Endothelial cell of umbilical vein (primary cell): ENCODE results near the gene AFF4. TPM values are rescaled to one million over a fixed set of nuclear protein-coding genes. Genes with fewer than 3 reads are reported as not detected.

ENCODE experiments used
- BruUV-seq: library from RNA; stranded (reverse); fragments of 400-500 nt; replicated peaks from 2 replicates; lab custom pipeline; 2021; lab: Mats Ljungman, UMichigan
- CTCF ChIA-PET: fragments of 300-600, 350-600 bp; sonication (Branson Sonifier 250); formaldehyde crosslinking; loops from one replicate; lab custom pipeline; 2021; ENCODE audit warnings: antibody characterized with exemption, inconsistent platforms; lab: Charles Lee
- POLR2A ChIA-PET: fragments of 300-600, 350-600 bp; sonication (Branson Sonifier 250); formaldehyde crosslinking; loops from one replicate; lab custom pipeline; 2021; ENCODE audit warnings: antibody characterized with exemption, inconsistent platforms; lab: Charles Lee
- DNase-seq: peaks from one replicate; pipeline ENCODE4 v3.0.0-alpha.2; 2011; ENCODE audit warnings: low read depth, low spot score
- FAIRE-seq: peaks from 2 replicates; lab custom pipeline; 2011; peaks lifted over from hg19 to GRCh38; lab: Jason Lieb, UNC
- H2AFZ ChIP-seq: 2 replicates; pipeline ENCODE4 v1.6.0; 2012; ENCODE audit warnings: low read depth, low read length, control low read depth, inconsistent platforms
- H3K27ac ChIP-seq: 2 replicates; pipeline ENCODE4 v1.5.1; 2011; ENCODE audit warnings: low read depth, mild to moderate bottlenecking, control low read depth, low read length, moderate library complexity; ENCODE audit not compliant: insufficient read depth
- H3K27me3 ChIP-seq, 2 experiments: 2 replicates each; pipeline versions ENCODE4 v1.6.0 to v1.6.1; 2011; ENCODE audit warnings: low read length in 2 of 2, mixed read lengths in 1 of 2; ENCODE audit not compliant: control insufficient read depth in 2 of 2, insufficient read depth in 2 of 2
- H3K36me3 ChIP-seq, 2 experiments: 2 replicates in 1 of 2; 3 replicates in 1 of 2; pipeline ENCODE4 v1.5.1; 2011; ENCODE audit warnings: low read length in 2 of 2, mild to moderate bottlenecking in 1 of 2, moderate library complexity in 1 of 2; ENCODE audit not compliant: control insufficient read depth in 2 of 2, insufficient read depth in 2 of 2; ENCODE audit errors: extremely low read depth in 1 of 2
- H3K4me1 ChIP-seq: 3 replicates; pipeline ENCODE4 v1.5.1; 2011; ENCODE audit warnings: mild to moderate bottlenecking, low read length; ENCODE audit not compliant: control insufficient read depth, insufficient read depth; ENCODE audit errors: extremely low read depth
- H3K4me2 ChIP-seq: 2 replicates; pipeline ENCODE4 v1.6.1; 2011; ENCODE audit warnings: low read length, control low read depth, mixed read lengths; ENCODE audit not compliant: insufficient read depth
- H3K4me3 ChIP-seq, 3 experiments: fragments of 200-600 bp in 1 of 3; sonication (generic), shearing (Covaris generic) in 1 of 3; replicated peaks in 1 of 3; 2 replicates each; pipeline ENCODE4 v1.5.1; 2011 to 2016; ENCODE audit warnings: control low read depth in 3 of 3, low read length in 3 of 3, mild to moderate bottlenecking in 2 of 3, inconsistent platforms in 1 of 3, low read depth in 1 of 3, moderate library complexity in 1 of 3; ENCODE audit not compliant: insufficient read depth in 1 of 3
- H3K79me2 ChIP-seq: 2 replicates; pipeline ENCODE4 v1.6.0; 2012; ENCODE audit warnings: low read length, inconsistent platforms; ENCODE audit not compliant: control insufficient read depth, insufficient read depth
- H3K9ac ChIP-seq: replicated peaks from 2 replicates; pipeline ENCODE3; 2011; ENCODE audit warnings: low read length, control low read depth; ENCODE audit not compliant: insufficient read depth; ENCODE audit errors: extremely low read depth
- H3K9me1 ChIP-seq: replicated peaks from 3 replicates; pipeline ENCODE4 v1.6.0; 2011; ENCODE audit warnings: mild to moderate bottlenecking, low read length; ENCODE audit not compliant: control insufficient read depth, insufficient read depth; ENCODE audit errors: extremely low read depth
- H3K9me3 ChIP-seq: replicated peaks from 2 replicates; pipeline ENCODE4 v1.5.1; 2012; ENCODE audit warnings: low read length, inconsistent platforms; ENCODE audit not compliant: control insufficient read depth, insufficient read depth
- H4K20me1 ChIP-seq: replicated peaks from 2 replicates; pipeline ENCODE3; 2011; ENCODE audit warnings: mild to moderate bottlenecking, low read length; ENCODE audit not compliant: control insufficient read depth, insufficient read depth; ENCODE audit errors: extremely low read depth
- EZH2 ChIP-seq: IDR thresholded peaks from 2 replicates; pipeline ENCODE4 v1.6.1; 2012; ENCODE audit warnings: borderline replicate concordance, low read depth, mild to moderate bottlenecking, moderate library complexity, low read length, inconsistent platforms; ENCODE audit not compliant: severe bottlenecking
- FOS ChIP-seq: IDR thresholded peaks from 2 replicates; pipeline ENCODE4 v1.6.1; 2011; ENCODE audit warnings: mild to moderate bottlenecking, low read length, moderate library complexity, borderline replicate concordance; ENCODE audit not compliant: insufficient read depth
- GATA2 ChIP-seq: IDR thresholded peaks from 2 replicates; pipeline ENCODE4 v1.7.0; 2011; ENCODE audit warnings: low read depth, mild to moderate bottlenecking, moderate library complexity, mixed read lengths, low read length; ENCODE audit not compliant: insufficient read length, insufficient read depth
- JUN ChIP-seq: IDR thresholded peaks from 2 replicates; pipeline ENCODE4 v1.6.1; 2011; ENCODE audit warnings: borderline replicate concordance, low read depth; ENCODE audit not compliant: insufficient read length, insufficient read depth
- MYC ChIP-seq: IDR thresholded peaks from one replicate; pipeline ENCODE4 v1.6.1; 2011; ENCODE audit warnings: mild to moderate bottlenecking, low read depth, low read length
- POLR2A ChIP-seq: IDR thresholded peaks from 2 replicates; pipeline ENCODE4 v1.6.1; 2012; ENCODE audit warnings: low read depth, mild to moderate bottlenecking, control low read depth, low read length
- POLR2AphosphoS5 ChIP-seq: IDR thresholded peaks from 2 replicates; pipeline ENCODE4 v1.6.1; 2012; ENCODE audit warnings: low read depth, mild to moderate bottlenecking, control low read depth, low read length, moderate library complexity; ENCODE audit not compliant: insufficient read depth
- dilution Hi-C: fragments of 300-500 bp; cut with MboI; formaldehyde crosslinking; loops from one replicate; pipeline ENCODE4 v1.15.0; 2019; ENCODE audit warnings: low sequenced_read_pairs; ENCODE audit not compliant: extremely low pct_ligation_motif_present
- intact Hi-C: fragments of 100-400 bp; cut with micrococcal nuclease; formaldehyde crosslinking; loops from one replicate; pipeline ENCODE4 v1.10.0; 2022
- polyA plus RNA-seq, 4 experiments: library from polyadenylated mRNA; depleted of rRNA in 3 of 4; stranded (reverse) in 3 of 4; unstranded in 1 of 4; fragments of >200 nt; gene quantifications; 2 replicates each; pipeline versions ENCODE4 v1.2.1 to v1.2.3, GENCODE V29; 2011 to 2012; ENCODE audit warnings: missing spikeins in 1 of 4
- total RNA-seq: library from RNA; stranded (reverse); gene quantifications from 2 replicates; pipeline ENCODE4 v1.2.3, GENCODE V29; 2021
- TF ChIP-seq, protein P1 (sequence below): IDR thresholded peaks from 2 replicates; pipeline ENCODE4 v1.6.1; 2011; ENCODE audit not compliant: insufficient read depth, insufficient read length
- TF ChIP-seq, protein P2 (sequence below), 2 donors: IDR thresholded peaks; 1 replicate in 1 of 2; 2 replicates in 1 of 2; pipeline ENCODE4 v1.5.1; 2011; ENCODE audit warnings: low read length in 2 of 2, mild to moderate bottlenecking in 2 of 2, moderate library complexity in 2 of 2, control low read depth in 1 of 2, inconsistent platforms in 1 of 2, low read depth in 1 of 2; ENCODE audit not compliant: insufficient read depth in 1 of 2; ENCODE audit errors: extremely low read depth in 1 of 2

Gene AFF4
- total and polyA plus RNA-seq, 2 donors (not counting 3 experiments of a cell fraction or from before 2014, with no cell fraction given), result 27.0 to 88.3 TPM

DNA sequence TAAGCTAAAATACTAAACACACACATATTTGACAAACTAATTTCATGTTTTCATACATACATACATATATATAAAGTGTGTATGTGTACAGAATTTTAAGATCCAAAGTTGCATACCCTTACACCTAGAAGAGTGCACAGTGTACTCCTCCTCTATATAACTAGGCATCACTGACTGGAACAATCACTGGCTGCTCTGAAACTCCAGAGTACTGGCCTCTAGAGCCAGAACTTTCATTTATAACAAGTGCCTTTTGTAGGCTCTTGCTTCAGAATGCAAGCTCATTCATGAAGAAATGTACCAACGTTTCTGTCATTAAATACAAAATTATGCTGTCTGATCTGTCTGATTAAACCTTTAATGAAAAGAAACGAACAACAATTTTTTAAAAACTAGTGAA is 86.0 kb downstream of the AFF4 start:
- H3K4me1 ChIP-seq, result no peaks in the 10 kb centered on the region
- BruUV-seq, result no TSS peak
- H3K79me2 ChIP-seq, result no peaks in the 10 kb centered on the region
- no peak overlapping the region for H3K4me2 ChIP-seq
- no peak overlapping the region for H3K9ac ChIP-seq
- H2AFZ ChIP-seq, result no peak overlapping the region
- peaks cover 16 to 39% of the 10 kb centered on the region in 2 experiments for H3K36me3 ChIP-seq
- CTCF ChIA-PET, result interaction anchor here (0.8 to 1.6 kb wide), 3 partner anchors 10 to 491 kb away, joined by 3 to 5 read pairs (median 3); partner anchors contain the start of gene UQCRQ
- H3K9me3 ChIP-seq, result no peaks in the 10 kb centered on the region
- TF ChIP-seq, protein P1, sequence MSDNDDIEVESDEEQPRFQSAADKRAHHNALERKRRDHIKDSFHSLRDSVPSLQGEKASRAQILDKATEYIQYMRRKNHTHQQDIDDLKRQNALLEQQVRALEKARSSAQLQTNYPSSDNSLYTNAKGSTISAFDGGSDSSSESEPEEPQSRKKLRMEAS, result no peak
- TF ChIP-seq EZH2, result no peak
- no peak for TF ChIP-seq POLR2A
- no peak for TF ChIP-seq FOS
- TF ChIP-seq, protein P2, sequence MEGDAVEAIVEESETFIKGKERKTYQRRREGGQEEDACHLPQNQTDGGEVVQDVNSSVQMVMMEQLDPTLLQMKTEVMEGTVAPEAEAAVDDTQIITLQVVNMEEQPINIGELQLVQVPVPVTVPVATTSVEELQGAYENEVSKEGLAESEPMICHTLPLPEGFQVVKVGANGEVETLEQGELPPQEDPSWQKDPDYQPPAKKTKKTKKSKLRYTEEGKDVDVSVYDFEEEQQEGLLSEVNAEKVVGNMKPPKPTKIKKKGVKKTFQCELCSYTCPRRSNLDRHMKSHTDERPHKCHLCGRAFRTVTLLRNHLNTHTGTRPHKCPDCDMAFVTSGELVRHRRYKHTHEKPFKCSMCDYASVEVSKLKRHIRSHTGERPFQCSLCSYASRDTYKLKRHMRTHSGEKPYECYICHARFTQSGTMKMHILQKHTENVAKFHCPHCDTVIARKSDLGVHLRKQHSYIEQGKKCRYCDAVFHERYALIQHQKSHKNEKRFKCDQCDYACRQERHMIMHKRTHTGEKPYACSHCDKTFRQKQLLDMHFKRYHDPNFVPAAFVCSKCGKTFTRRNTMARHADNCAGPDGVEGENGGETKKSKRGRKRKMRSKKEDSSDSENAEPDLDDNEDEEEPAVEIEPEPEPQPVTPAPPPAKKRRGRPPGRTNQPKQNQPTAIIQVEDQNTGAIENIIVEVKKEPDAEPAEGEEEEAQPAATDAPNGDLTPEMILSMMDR (IDR thresholded peaks at IDR 0.05; ENCODE audit: extremely low read depth in 1 of 2, insufficient read depth in 1 of 2, low read depth in 1 of 2, low read length in 2 of 2), result no peak
- TF ChIP-seq JUN, result no peak
- no peak for TF ChIP-seq POLR2AphosphoS5
- TF ChIP-seq MYC, result no peak
- TF ChIP-seq GATA2, result no peak
- no peak overlapping the region for H3K4me3 ChIP-seq
- no peak overlapping the region for H3K27ac ChIP-seq
- H4K20me1 ChIP-seq, result peaks cover 2% of the 10 kb centered on the region
- intact Hi-C loops (no loop called here), dilution Hi-C loops (no loop called here)
- no peaks in the 10 kb centered on the region for H3K9me1 ChIP-seq
- POLR2A ChIA-PET, result no interaction called here
- no peak for DNase-seq
- H3K27me3 ChIP-seq, result no peaks in the 10 kb centered on the region
- FAIRE-seq, result no peak
